ENCODE measurements around the gene SYT1. TPM values are rescaled to one million over a fixed set of nuclear protein-coding genes. Genes with fewer than 3 reads are reported as not detected.

Gene SYT1
- polyA plus RNA-seq, 3 donors: 0.72 TPM; not detected in 2

DNA sequence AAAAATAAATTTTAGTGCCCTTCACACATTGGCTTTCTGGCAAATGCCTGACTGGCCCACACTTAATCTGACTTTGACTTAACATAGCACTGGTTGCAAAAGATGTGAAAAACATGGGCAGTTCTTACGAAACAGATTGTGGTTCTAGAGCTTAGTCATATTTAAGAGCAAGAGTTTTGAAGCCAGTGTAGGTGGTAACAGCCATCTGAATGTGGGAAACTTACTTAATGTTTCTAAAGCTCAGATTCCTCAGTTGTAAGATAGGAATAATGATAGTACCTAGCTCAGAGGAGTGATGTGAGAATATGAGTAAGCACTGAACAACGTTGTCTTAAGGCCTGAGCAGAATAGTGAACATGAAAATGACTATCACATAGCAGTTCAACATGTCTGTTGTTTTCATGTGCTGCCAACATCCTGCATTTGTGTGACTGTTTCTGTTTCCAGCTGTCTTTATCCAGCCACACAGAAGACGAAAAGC lies 262.7 kb downstream of the SYT1 start:
- Mint-ChIP-seq H3K4me1 (no peaks in the 10 kb centered on the region), H3K36me3 (no peaks in the 10 kb centered on the region), H3K27me3 (ENCODE audit: low read depth in 3 of 3) (no peaks in the 10 kb centered on the region), H3K4me3 (no peak overlapping the region), H3K27ac (peak overlapping the region in 3 of 7 donors; percentile 9 to 54 (median 14)), H3K9me3 (peaks cover 0 to 4% (median 0%) of the 10 kb centered on the region in 7 donors)
- TF ChIP-seq, protein P1, sequence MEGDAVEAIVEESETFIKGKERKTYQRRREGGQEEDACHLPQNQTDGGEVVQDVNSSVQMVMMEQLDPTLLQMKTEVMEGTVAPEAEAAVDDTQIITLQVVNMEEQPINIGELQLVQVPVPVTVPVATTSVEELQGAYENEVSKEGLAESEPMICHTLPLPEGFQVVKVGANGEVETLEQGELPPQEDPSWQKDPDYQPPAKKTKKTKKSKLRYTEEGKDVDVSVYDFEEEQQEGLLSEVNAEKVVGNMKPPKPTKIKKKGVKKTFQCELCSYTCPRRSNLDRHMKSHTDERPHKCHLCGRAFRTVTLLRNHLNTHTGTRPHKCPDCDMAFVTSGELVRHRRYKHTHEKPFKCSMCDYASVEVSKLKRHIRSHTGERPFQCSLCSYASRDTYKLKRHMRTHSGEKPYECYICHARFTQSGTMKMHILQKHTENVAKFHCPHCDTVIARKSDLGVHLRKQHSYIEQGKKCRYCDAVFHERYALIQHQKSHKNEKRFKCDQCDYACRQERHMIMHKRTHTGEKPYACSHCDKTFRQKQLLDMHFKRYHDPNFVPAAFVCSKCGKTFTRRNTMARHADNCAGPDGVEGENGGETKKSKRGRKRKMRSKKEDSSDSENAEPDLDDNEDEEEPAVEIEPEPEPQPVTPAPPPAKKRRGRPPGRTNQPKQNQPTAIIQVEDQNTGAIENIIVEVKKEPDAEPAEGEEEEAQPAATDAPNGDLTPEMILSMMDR (IDR thresholded peaks at IDR 0.05): no peak
- Histone ChIP-seq H3K9me3 (replicated peaks in 1 of 2; ENCODE audit: control insufficient read depth in 1 of 2, insufficient read depth in 1 of 2, low read length in 2 of 2) (no peaks in the 10 kb centered on the region), H3K9ac (ENCODE audit: insufficient read depth, low read length, poor library complexity, severe bottlenecking) (no peak overlapping the region), H4K20me1 (ENCODE audit: insufficient read depth, low read length) (no peaks in the 10 kb centered on the region), H2AFZ (ENCODE audit: insufficient read depth, low read depth, low read length, poor library complexity, severe bottlenecking) (no peak overlapping the region), H3K4me1 (ENCODE audit: control insufficient read depth in 1 of 2, insufficient read depth in 2 of 2, low read length in 2 of 2) (peaks cover 0 to 23% of the 10 kb centered on the region in 2 donors), H3K79me2 (ENCODE audit: insufficient read depth, low read length) (no peaks in the 10 kb centered on the region), H3K27me3 (ENCODE audit: control insufficient read depth in 2 of 2, insufficient read depth in 2 of 2, low read length in 2 of 2) (no peaks in the 10 kb centered on the region), H3K36me3 (replicated peaks in 1 of 2; ENCODE audit: control insufficient read depth in 1 of 2, insufficient read depth in 2 of 2, low read length in 2 of 2) (no peaks in the 10 kb centered on the region), H3K4me3 (replicated peaks in 1 of 3; ENCODE audit: low read depth in 2 of 3, low read length in 3 of 3) (no peak overlapping the region), H3K27ac (ENCODE audit: low read depth in 1 of 2, low read length in 2 of 2) (no peak overlapping the region), H3K4me2 (replicated peaks; ENCODE audit: extremely low read depth, low read length, poor library complexity, severe bottlenecking) (no peak overlapping the region)
- peak in 2 of 3 donors; percentile 51 to 81 for DNase-seq
- intact Hi-C loops (cut with micrococcal nuclease): no loop called here
- WGBS (ENCODE audit: insufficient coverage): 39% methylated on average over 3 of the region's 3 CpGs

DNA sequence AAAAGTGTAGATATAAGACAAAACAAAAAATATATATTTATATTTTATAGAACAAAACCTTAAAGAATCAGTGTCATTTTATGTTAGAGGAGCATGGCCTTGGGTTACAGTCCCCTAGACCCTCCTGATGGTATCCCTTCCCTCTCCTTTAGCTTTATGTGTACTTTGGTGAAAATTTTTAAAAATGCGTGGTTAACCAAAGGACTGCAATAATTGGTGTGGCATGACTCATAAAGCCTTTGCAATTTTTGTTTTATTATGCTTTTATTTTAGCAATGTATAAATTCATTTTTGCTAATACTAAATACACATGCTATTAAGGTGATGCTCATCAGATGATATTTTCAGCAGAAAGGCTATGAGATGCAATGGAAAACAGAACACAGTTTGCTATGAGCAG lies 264.4 kb downstream of the SYT1 start:
- H3K4me3 ChIP-seq (replicated peaks in 1 of 3; ENCODE audit: low read depth in 2 of 3, low read length in 3 of 3): no peak overlapping the region
- TF ChIP-seq, protein P1 (IDR thresholded peaks at IDR 0.05): no peak
- no peaks in the 10 kb centered on the region for H3K36me3 ChIP-seq (replicated peaks in 1 of 2; ENCODE audit: control insufficient read depth in 1 of 2, insufficient read depth in 2 of 2, low read length in 2 of 2)
- peaks cover 0 to 23% of the 10 kb centered on the region in 2 donors for H3K4me1 ChIP-seq (ENCODE audit: control insufficient read depth in 1 of 2, insufficient read depth in 2 of 2, low read length in 2 of 2)
- Mint-ChIP-seq H3K36me3 (no peaks in the 10 kb centered on the region), H3K4me3 (no peak overlapping the region), H3K4me1 (no peaks in the 10 kb centered on the region), H3K27ac (no peak overlapping the region), H3K27me3 (ENCODE audit: low read depth in 3 of 3) (no peaks in the 10 kb centered on the region), H3K9me3 (peaks cover 0 to 4% (median 0%) of the 10 kb centered on the region in 7 donors)
- no peaks in the 10 kb centered on the region for H4K20me1 ChIP-seq (ENCODE audit: insufficient read depth, low read length)
- no peaks in the 10 kb centered on the region for H3K27me3 ChIP-seq (ENCODE audit: control insufficient read depth in 2 of 2, insufficient read depth in 2 of 2, low read length in 2 of 2)
- no peaks in the 10 kb centered on the region for H3K79me2 ChIP-seq (ENCODE audit: insufficient read depth, low read length)
- H3K9me3 ChIP-seq (replicated peaks in 1 of 2; ENCODE audit: control insufficient read depth in 1 of 2, insufficient read depth in 1 of 2, low read length in 2 of 2): no peaks in the 10 kb centered on the region
- WGBS (ENCODE audit: insufficient coverage): no CpG with 5 or more reads among the region's 1 CpG
- no peak overlapping the region for H2AFZ ChIP-seq (ENCODE audit: insufficient read depth, low read depth, low read length, poor library complexity, severe bottlenecking)
- intact Hi-C loops (cut with micrococcal nuclease): no loop called here
- no peak overlapping the region for H3K9ac ChIP-seq (ENCODE audit: insufficient read depth, low read length, poor library complexity, severe bottlenecking)
- no peak overlapping the region for H3K27ac ChIP-seq (ENCODE audit: low read depth in 1 of 2, low read length in 2 of 2)
- no peak overlapping the region for H3K4me2 ChIP-seq (replicated peaks; ENCODE audit: extremely low read depth, low read length, poor library complexity, severe bottlenecking)
- no peak for DNase-seq

Measured in CD14-positive monocyte (primary cell).